Measurements from ENCODE around the gene LMAN1. TPM values are rescaled to one million over a fixed set of nuclear protein-coding genes. Genes with fewer than 3 reads are reported as not detected.
A peak's percentile ranks its signal among the peaks of the same experiment; 100 is the strongest.

The LMAN1 gene
- total and polyA plus RNA-seq, 2 of the 4 experiments (the other 2 are of a cell fraction), result 83.1 to 213 TPM

DNA sequence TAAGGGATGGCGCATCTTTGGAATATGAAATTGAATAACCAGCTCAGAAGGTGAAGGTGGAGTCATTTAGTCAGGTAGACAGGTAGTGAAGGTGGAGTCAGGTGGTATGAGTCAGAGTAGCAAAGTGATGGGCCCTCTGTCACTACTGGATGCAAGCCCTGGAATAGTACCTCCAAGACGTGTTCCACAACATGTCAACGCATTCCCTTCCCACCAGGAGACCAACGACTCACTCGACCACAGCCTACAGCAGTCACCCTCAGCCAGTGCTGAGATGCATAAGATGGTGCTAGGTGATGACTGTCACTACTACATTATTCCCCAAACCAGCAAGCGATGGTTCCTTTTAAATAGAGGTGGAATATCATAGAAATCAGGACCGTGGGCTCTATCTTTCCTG lies 47.4 kb downstream of the LMAN1 start:
- no peak overlapping the region for H3K14ac ChIP-seq (replicated peaks; ENCODE audit: low read depth, low read length)
- peaks cover 2% of the 10 kb centered on the region; the same call in 1 of the 2 replicates for H3K4me1 ChIP-seq (ENCODE audit: control insufficient read depth, insufficient read depth, low read length)
- H4K91ac ChIP-seq (ENCODE audit: insufficient read depth, low read depth, low read length), result no peak overlapping the region
- ATAC-seq (ENCODE audit: low read depth) (no peak), DNase-seq (peak; percentile 27)
- no peak overlapping the region for H3K18ac ChIP-seq (ENCODE audit: low read depth, low read length)
- no peak overlapping the region for H2AFZ ChIP-seq (replicated peaks; ENCODE audit: low read length, poor library complexity)
- H3K9me1 ChIP-seq (ENCODE audit: insufficient read depth, low read length), result no peaks in the 10 kb centered on the region
- H2BK20ac ChIP-seq (ENCODE audit: low read depth, low read length), result no peak overlapping the region
- in situ Hi-C loops (cut with MboI; ENCODE audit: low sequenced_read_pairs), result no loop called here
- TF ChIP-seq ELK1 (IDR thresholded peaks at IDR 0.05; ENCODE audit: borderline replicate concordance, low read depth, low read length) (no peak), NFE2L2 (IDR thresholded peaks at IDR 0.05; ENCODE audit: low read depth, low read length) (no peak), CTCF (conservative IDR thresholded peaks at IDR 0.05; ENCODE audit: low read depth, low read length) (no peak), RFX5 (IDR thresholded peaks at IDR 0.05; ENCODE audit: low read depth, low read length) (no peak), RAD21 (IDR thresholded peaks at IDR 0.05; ENCODE audit: low read length) (no peak), SMC3 (IDR thresholded peaks at IDR 0.05; ENCODE audit: low read depth, low read length) (no peak), MXI1 (IDR thresholded peaks at IDR 0.05; ENCODE audit: borderline replicate concordance, low read depth, low read length) (no peak), BHLHE40 (IDR thresholded peaks at IDR 0.05; ENCODE audit: low read depth, low read length) (no peak), RCOR1 (IDR thresholded peaks at IDR 0.05; ENCODE audit: insufficient replicate concordance, low read length) (no peak), MAZ (IDR thresholded peaks at IDR 0.05; ENCODE audit: borderline replicate concordance, low read depth, low read length) (no peak), CHD1 (IDR thresholded peaks at IDR 0.05; ENCODE audit: low read depth, low read length) (no peak), MAFK (IDR thresholded peaks at IDR 0.05; ENCODE audit: low read depth, low read length) (no peak), FOS (IDR thresholded peaks at IDR 0.05; ENCODE audit: low read depth, low read length) (no peak), POLR2A (IDR thresholded peaks at IDR 0.05; ENCODE audit: low read depth, low read length) (no peak)
- TF ChIP-seq, protein P1, sequence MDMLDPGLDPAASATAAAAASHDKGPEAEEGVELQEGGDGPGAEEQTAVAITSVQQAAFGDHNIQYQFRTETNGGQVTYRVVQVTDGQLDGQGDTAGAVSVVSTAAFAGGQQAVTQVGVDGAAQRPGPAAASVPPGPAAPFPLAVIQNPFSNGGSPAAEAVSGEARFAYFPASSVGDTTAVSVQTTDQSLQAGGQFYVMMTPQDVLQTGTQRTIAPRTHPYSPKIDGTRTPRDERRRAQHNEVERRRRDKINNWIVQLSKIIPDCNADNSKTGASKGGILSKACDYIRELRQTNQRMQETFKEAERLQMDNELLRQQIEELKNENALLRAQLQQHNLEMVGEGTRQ (IDR thresholded peaks at IDR 0.05; ENCODE audit: low read depth, low read length), result no peak
- ChIA-PET CTCF (interaction anchor here (2.0 kb wide), 1 partner anchor 91 kb away, joined by 6 read pairs; no protein-coding TSS in a partner anchor), POLR2A (ENCODE audit: unreplicated experiment) (no interaction called here)
- no peak overlapping the region for H3K27ac ChIP-seq (ENCODE audit: insufficient read depth, low read length)
- H4K5ac ChIP-seq (ENCODE audit: low read depth, low read length), result no peak overlapping the region
- H3K4ac ChIP-seq (ENCODE audit: low read depth, low read length), result no peak overlapping the region
- no peak overlapping the region for H2BK120ac ChIP-seq (ENCODE audit: low read depth, low read length)
- H3K36me3 ChIP-seq (ENCODE audit: control insufficient read depth, insufficient read depth, low read length), result no peaks in the 10 kb centered on the region
- H4K20me1 ChIP-seq (ENCODE audit: insufficient read depth, low read length), result no peaks in the 10 kb centered on the region
- H2BK15ac ChIP-seq (ENCODE audit: low read depth, low read length), result no peak overlapping the region
- H4K8ac ChIP-seq (ENCODE audit: low read depth in 2 of 2, low read length in 2 of 2), result no peak overlapping the region
- no peaks in the 10 kb centered on the region for H3K79me1 ChIP-seq (ENCODE audit: low read depth in 1 of 2, low read length in 2 of 2)
- H2AK9ac ChIP-seq (replicated peaks; ENCODE audit: low read depth, low read length, poor library complexity), result no peak overlapping the region
- no peak overlapping the region for H3K23ac ChIP-seq (ENCODE audit: low read depth, low read length)
- no peaks in the 10 kb centered on the region for H3K9me3 ChIP-seq (ENCODE audit: control insufficient read depth, insufficient read depth, low read length)
- H3K4me2 ChIP-seq (ENCODE audit: low read depth, low read length), result no peak overlapping the region
- no peak overlapping the region for H3K9ac ChIP-seq (ENCODE audit: low read depth, low read length)
- no TSS peak for BruUV-seq (replicated peaks)
- intact Hi-C loops (cut with micrococcal nuclease), result no loop called here
- WGBS, 2 experiments (ENCODE audit: extremely low coverage in 2 of 2, insufficient read length in 1 of 2), result 47% methylated on average over 3 of the region's 7 CpGs; no CpG with 5 or more reads in 1 of the 2 experiments
- H2AK5ac ChIP-seq (ENCODE audit: low read depth, low read length), result no peak overlapping the region
- peaks cover 58% of the 10 kb centered on the region for H3K27me3 ChIP-seq (ENCODE audit: control insufficient read depth, insufficient read depth, low read length)
- dilution Hi-C loops (cut with HindIII; ENCODE audit: low sequenced_read_pairs, unreplicated experiment), result no loop called here
- no peak overlapping the region for H3K4me3 ChIP-seq (ENCODE audit: insufficient read depth, low read depth, low read length)
- no peak overlapping the region for H2BK5ac ChIP-seq (ENCODE audit: low read depth, low read length, poor library complexity, severe bottlenecking)
- H3K56ac ChIP-seq (ENCODE audit: extremely low read depth, insufficient read depth, low read length), result no peak overlapping the region
